SK-N-SH (cell line): ENCODE measurements around the gene ARHGEF19.

Source experiments
- EZH2phosphoT487 ChIP-seq: fragments of 200-600 bp; sonication (generic); IDR thresholded peaks from 2 replicates; pipeline ENCODE4 v1.6.1; 2017; ENCODE audit warnings: low read depth, mixed run types, mild to moderate bottlenecking, antibody characterized with exemption, moderate library complexity, borderline replicate concordance
- FOXJ3 ChIP-seq: sonication (generic); formaldehyde crosslinking; IDR thresholded peaks from 2 replicates; pipeline ENCODE4 v1.5.1; 2020; ENCODE audit warnings: mild to moderate bottlenecking, missing genetic modification reagents
- SMC3 ChIP-seq: IDR thresholded peaks from 2 replicates; pipeline ENCODE4 v1.6.1; 2012; ENCODE audit warnings: low read depth, low read length, improper control_type of control experiment
- TF ChIP-seq, protein P1 (sequence below): fragments of 200-600 bp; sonication (generic); IDR thresholded peaks from 2 replicates; pipeline ENCODE4 v1.6.1; 2017; ENCODE audit warnings: antibody characterized with exemption, mild to moderate bottlenecking, moderate library complexity

DNA sequence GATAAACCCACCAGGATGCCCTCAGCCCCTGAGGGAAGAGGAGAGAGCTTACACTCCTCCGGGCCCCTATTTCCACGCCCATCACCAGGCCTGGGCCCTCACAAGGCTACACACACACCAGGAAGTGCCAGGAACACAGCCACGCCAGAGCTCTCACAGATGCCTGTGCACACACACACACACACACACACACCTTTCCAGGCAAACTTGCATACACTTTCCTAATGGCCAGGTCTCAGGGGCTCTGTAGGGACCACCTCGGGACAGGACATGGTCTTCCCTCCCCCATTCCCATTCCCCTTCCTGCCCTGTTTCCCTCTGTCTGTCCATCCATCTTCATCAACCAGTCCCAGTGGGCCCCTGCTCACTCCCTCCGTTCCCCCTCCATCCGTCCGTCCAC is 46.9 kb downstream of the ARHGEF19 start:
- TF ChIP-seq SMC3 (no peak), EZH2phosphoT487 (no peak), FOXJ3 (CRISPR knock-in tag) (no peak)
- TF ChIP-seq, protein P1, sequence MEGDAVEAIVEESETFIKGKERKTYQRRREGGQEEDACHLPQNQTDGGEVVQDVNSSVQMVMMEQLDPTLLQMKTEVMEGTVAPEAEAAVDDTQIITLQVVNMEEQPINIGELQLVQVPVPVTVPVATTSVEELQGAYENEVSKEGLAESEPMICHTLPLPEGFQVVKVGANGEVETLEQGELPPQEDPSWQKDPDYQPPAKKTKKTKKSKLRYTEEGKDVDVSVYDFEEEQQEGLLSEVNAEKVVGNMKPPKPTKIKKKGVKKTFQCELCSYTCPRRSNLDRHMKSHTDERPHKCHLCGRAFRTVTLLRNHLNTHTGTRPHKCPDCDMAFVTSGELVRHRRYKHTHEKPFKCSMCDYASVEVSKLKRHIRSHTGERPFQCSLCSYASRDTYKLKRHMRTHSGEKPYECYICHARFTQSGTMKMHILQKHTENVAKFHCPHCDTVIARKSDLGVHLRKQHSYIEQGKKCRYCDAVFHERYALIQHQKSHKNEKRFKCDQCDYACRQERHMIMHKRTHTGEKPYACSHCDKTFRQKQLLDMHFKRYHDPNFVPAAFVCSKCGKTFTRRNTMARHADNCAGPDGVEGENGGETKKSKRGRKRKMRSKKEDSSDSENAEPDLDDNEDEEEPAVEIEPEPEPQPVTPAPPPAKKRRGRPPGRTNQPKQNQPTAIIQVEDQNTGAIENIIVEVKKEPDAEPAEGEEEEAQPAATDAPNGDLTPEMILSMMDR, result no peak
